A549 (cell line): ENCODE data around the gene UQCC3. TPM values are rescaled to one million over a fixed set of nuclear protein-coding genes. Genes with fewer than 3 reads are reported as not detected.

ENCODE experiments used
- ATAC-seq, 2 experiments: fragments of 200-7000 bp in 1 of 2; fragments of >200 bp in 1 of 2; cut with Nextera tagmentation in 1 of 2; cut with Tn5 transposase in 1 of 2; 3 replicates each; pipeline versions ENCODE4 v1.8.0 to v1.9.1; 2018 to 2020; ENCODE audit warnings: mild to moderate bottlenecking in 1 of 2, moderate library complexity in 1 of 2
- CTCF ChIA-PET: fragments of 300-600 bp; sonication (Branson Sonifier 250); formaldehyde crosslinking; extraction: SDS; loops from one replicate; lab custom pipeline; 2021; ENCODE audit warnings: antibody characterized with exemption, inconsistent platforms; lab: Yijun Ruan, JAX
- POLR2A ChIA-PET: fragments of 350-600 bp; formaldehyde crosslinking; extraction: SDS; loops from one replicate; lab custom pipeline; 2021; ENCODE audit warnings: antibody characterized with exemption, inconsistent platforms; lab: Yijun Ruan, JAX
- DNase-seq, 2 experiments: peaks; one replicate each; pipeline versions ENCODE4 v3.0.0 to v3.0.0-alpha.2; 2011 to 2016; ENCODE audit warnings: low read depth in 1 of 2, low spot score in 1 of 2
- FAIRE-seq: peaks from 2 replicates; lab custom pipeline; 2011; peaks lifted over from hg19 to GRCh38; lab: Jason Lieb, UNC
- H3K27ac ChIP-seq, 2 experiments: fragments of >200 bp; sonication (Bioruptor Twin); formaldehyde crosslinking; 3 replicates each; pipeline ENCODE4 v1.5.1; 2016 to 2017
- H3K4me1 ChIP-seq: fragments of >200 bp; sonication (Bioruptor Twin); formaldehyde crosslinking; 3 replicates; pipeline ENCODE4 v1.6.1; 2016
- H3K4me2 ChIP-seq: fragments of >200 bp; sonication (Bioruptor Twin); formaldehyde crosslinking; 3 replicates; pipeline ENCODE4 v1.6.1; 2016
- H3K4me3 ChIP-seq: fragments of >200 bp; sonication (Bioruptor Twin); formaldehyde crosslinking; 3 replicates; pipeline ENCODE4 v1.5.1; 2016
- H3K9me3 ChIP-seq: fragments of >200 bp; sonication (Bioruptor Twin); formaldehyde crosslinking; 3 replicates; pipeline ENCODE4 v1.6.1; 2016
- BHLHE40 ChIP-seq: IDR thresholded peaks from 2 replicates; pipeline ENCODE4 v1.6.1; 2012; ENCODE audit warnings: low read depth, low read length, inconsistent platforms
- CBX2 ChIP-seq: fragments of 200-600 bp; sonication (generic); IDR thresholded peaks from 2 replicates; pipeline ENCODE4 v1.6.1; 2016; ENCODE audit warnings: low read depth, mild to moderate bottlenecking, borderline replicate concordance
- CHD2 ChIP-seq: fragments of 150-350 bp; IDR thresholded peaks from 2 replicates; pipeline ENCODE4 v1.6.1; 2014; ENCODE audit warnings: low read length; ENCODE audit not compliant: partially characterized antibody
- CHD4 ChIP-seq: fragments of 200-600 bp; sonication (generic); IDR thresholded peaks from 2 replicates; pipeline ENCODE4 v1.6.1; 2016; ENCODE audit warnings: antibody characterized with exemption, mild to moderate bottlenecking, borderline replicate concordance
- CTCF ChIP-seq: fragments of >200 bp; sonication (Bioruptor Twin); formaldehyde crosslinking; IDR thresholded peaks from 3 replicates; pipeline ENCODE4 v1.5.1; 2016
- EP300 ChIP-seq, 2 experiments: fragments of >200 bp; sonication (Bioruptor Twin); formaldehyde crosslinking; IDR thresholded peaks; 2 replicates in 1 of 2; 3 replicates in 1 of 2; pipeline ENCODE4 v1.6.1; 2016 to 2017
- FOSB ChIP-seq: fragments of 250-450 bp; sonication (Bioruptor Pico); IDR thresholded peaks from 2 replicates; pipeline ENCODE4 v1.5.0; 2020; ENCODE audit warnings: mild to moderate bottlenecking, moderate library complexity
- FOSL2 ChIP-seq, 2 experiments: fragments of 450-650 bp in 1 of 2; fragments of >200 bp in 1 of 2; sonication (Bioruptor Twin) in 1 of 2; formaldehyde crosslinking; IDR thresholded peaks; 2 replicates each; pipeline versions ENCODE4 v1.5.0 to v1.6.1; 2016 to 2020; ENCODE audit warnings: mild to moderate bottlenecking in 1 of 2, moderate library complexity in 1 of 2
- GATA3 ChIP-seq: IDR thresholded peaks from 2 replicates; pipeline ENCODE4 v1.6.1; 2012; ENCODE audit warnings: borderline replicate concordance
- HDAC2 ChIP-seq: fragments of 200-600 bp; sonication (generic); IDR thresholded peaks from 2 replicates; pipeline ENCODE4 v1.6.1; 2016
- HES2 ChIP-seq: fragments of >200 bp; sonication (Bioruptor Twin); formaldehyde crosslinking; IDR thresholded peaks from 2 replicates; pipeline ENCODE4 v1.6.1; 2016
- HOXA7 ChIP-seq: fragments of 250-450 bp; sonication (Bioruptor Pico); IDR thresholded peaks from 2 replicates; pipeline ENCODE4 v1.5.0; 2020; ENCODE audit warnings: mild to moderate bottlenecking, moderate library complexity
- HOXB5 ChIP-seq: fragments of 250-450 bp; sonication (Bioruptor Pico); IDR thresholded peaks from 2 replicates; pipeline ENCODE4 v1.5.0; 2020; ENCODE audit warnings: mild to moderate bottlenecking, moderate library complexity
- JUNB ChIP-seq: fragments of >200 bp; sonication (Bioruptor Twin); formaldehyde crosslinking; IDR thresholded peaks from 2 replicates; pipeline ENCODE4 v1.6.1; 2016
- KDM1A ChIP-seq: fragments of 200-600 bp; sonication (generic); IDR thresholded peaks from 2 replicates; pipeline ENCODE4 v1.6.1; 2016; ENCODE audit warnings: low read depth, mild to moderate bottlenecking
- MAFK ChIP-seq: fragments of 450-650 bp; IDR thresholded peaks from 2 replicates; pipeline ENCODE4 v1.6.1; 2014; ENCODE audit not compliant: partially characterized antibody
- MAX ChIP-seq: IDR thresholded peaks from 2 replicates; pipeline ENCODE4 v1.6.1; 2012
- NFE2L2 ChIP-seq: fragments of 150-350 bp; conservative IDR thresholded peaks from 2 replicates; pipeline ENCODE4 v1.6.1; 2014; ENCODE audit warnings: low read length
- NPAS2 ChIP-seq: fragments of 250-450 bp; sonication (Bioruptor Pico); IDR thresholded peaks from 2 replicates; pipeline ENCODE4 v1.8.0; 2022; ENCODE audit warnings: mild to moderate bottlenecking, moderate library complexity, borderline replicate concordance
- PBX3 ChIP-seq: IDR thresholded peaks from 2 replicates; pipeline ENCODE4 v1.6.1; 2012
- PHF8 ChIP-seq: fragments of 200-600 bp; sonication (generic); IDR thresholded peaks from 2 replicates; pipeline ENCODE4 v1.6.1; 2016; ENCODE audit warnings: low read depth, mild to moderate bottlenecking, antibody characterized with exemption, moderate library complexity, borderline replicate concordance
- POLR2A ChIP-seq: IDR thresholded peaks from 2 replicates; pipeline ENCODE4 v1.6.1; 2012; ENCODE audit warnings: mild to moderate bottlenecking, low read length
- RCOR1 ChIP-seq: fragments of 150-350 bp; IDR thresholded peaks from 2 replicates; pipeline ENCODE4 v1.6.1; 2014; ENCODE audit warnings: antibody characterized with exemption, low read length, low read depth
- RNF2 ChIP-seq: fragments of 200-600 bp; sonication (generic); IDR thresholded peaks from 2 replicates; pipeline ENCODE4 v1.6.1; 2016; ENCODE audit warnings: low read depth, mild to moderate bottlenecking, antibody characterized with exemption, moderate library complexity, borderline replicate concordance
- SMC3 ChIP-seq: fragments of >200 bp; sonication (Bioruptor Twin); formaldehyde crosslinking; IDR thresholded peaks from 3 replicates; pipeline ENCODE4 v1.6.1; 2018; ENCODE audit warnings: inconsistent platforms
- SREBF2 ChIP-seq: fragments of 450-650 bp; IDR thresholded peaks from 2 replicates; pipeline ENCODE4 v1.6.1; 2014; ENCODE audit warnings: mild to moderate bottlenecking, moderate library complexity
- TFCP2L1 ChIP-seq: fragments of 250-450 bp; sonication (Bioruptor Pico); IDR thresholded peaks from 2 replicates; pipeline ENCODE4 v1.5.0; 2021; ENCODE audit warnings: mild to moderate bottlenecking
- ZC3H11A ChIP-seq: fragments of 450-650 bp; IDR thresholded peaks from 2 replicates; pipeline ENCODE4 v1.6.1; 2014; ENCODE audit warnings: antibody characterized with exemption, mild to moderate bottlenecking
- ZNF302 ChIP-seq: fragments of 250-450 bp; sonication (Bioruptor Pico); IDR thresholded peaks from 2 replicates; pipeline ENCODE4 v1.9.0; 2021; ENCODE audit warnings: inconsistent platforms, mild to moderate bottlenecking, moderate library complexity
- ZSCAN20 ChIP-seq: fragments of 250-450 bp; sonication (Bioruptor Pico); IDR thresholded peaks from 2 replicates; pipeline ENCODE4 v1.8.0; 2022; ENCODE audit warnings: mild to moderate bottlenecking, moderate library complexity
- WGBS: methylation state at CpG from one replicate; pipeline ENCODE4 v1.1.6; 2017; ENCODE audit errors: missing lambda C conversion rate; 5-methylcytosine and 5-hydroxymethylcytosine counted together
- polyA plus RNA-seq, 4 experiments: library from polyadenylated mRNA; depleted of rRNA in 3 of 4; stranded (reverse); fragments of >200 nt; fragmentation: RNase III in 1 of 4; extraction: RNeasy Plus Mini Kit Qiagen cat#74134 plus additional on column Dnase treatment in 1 of 4; gene quantifications; 2 replicates in 3 of 4; 3 replicates in 1 of 4; pipeline ENCODE4 v1.2.3, GENCODE V29; 2011 to 2017
- TF ChIP-seq, protein P1 (sequence below): IDR thresholded peaks from 2 replicates; pipeline ENCODE4 v1.6.1; 2012; ENCODE audit warnings: low read depth, borderline replicate concordance
- TF ChIP-seq, protein P2 (sequence below): fragments of 450-650 bp; IDR thresholded peaks from 2 replicates; pipeline ENCODE4 v1.6.1; 2014; ENCODE audit warnings: antibody characterized with exemption
- TF ChIP-seq, protein P3 (sequence below): fragments of 200-600 bp; sonication (generic); IDR thresholded peaks from 2 replicates; pipeline ENCODE4 v1.6.1; 2016; ENCODE audit warnings: antibody characterized with exemption, mild to moderate bottlenecking, moderate library complexity

UQCC3 gene
- polyA plus RNA-seq, 2 of the 4 experiments (the other 2 are of a cell fraction): 20.2 to 27.8 TPM

- peak; percentile 89 to 92 for ATAC-seq
- H3K4me3 ChIP-seq: peak within 1 kb of the TSS; percentile 79
- H3K27ac ChIP-seq: peak within 1 kb of the TSS; percentile 93 to 96
- ChIA-PET POLR2A (interaction anchor here (0.6 to 5.5 kb wide), 40 partner anchors 9 to 850 kb away, joined by 3 to 91 read pairs (median 6); partner anchors contain the start of genes B3GAT3, EEF1G, EML3 and GANAB), CTCF (interaction anchor here (0.6 to 1.6 kb wide), 12 partner anchors 7 to 272 kb away, joined by 3 to 6 read pairs (median 3); partner anchors contain the start of genes B3GAT3, LBHD1 and ROM1)
- 3% methylated on average over 43 of the region's 47 CpGs for WGBS
- H3K4me2 ChIP-seq: peak within 1 kb of the TSS; percentile 78
- no peaks in the 10 kb centered on the region for H3K9me3 ChIP-seq
- no peak for FAIRE-seq
- peak; percentile 93 to 97 for DNase-seq
- H3K4me1 ChIP-seq: peaks cover 30% of the 10 kb centered on the region
- TF ChIP-seq, protein P1, sequence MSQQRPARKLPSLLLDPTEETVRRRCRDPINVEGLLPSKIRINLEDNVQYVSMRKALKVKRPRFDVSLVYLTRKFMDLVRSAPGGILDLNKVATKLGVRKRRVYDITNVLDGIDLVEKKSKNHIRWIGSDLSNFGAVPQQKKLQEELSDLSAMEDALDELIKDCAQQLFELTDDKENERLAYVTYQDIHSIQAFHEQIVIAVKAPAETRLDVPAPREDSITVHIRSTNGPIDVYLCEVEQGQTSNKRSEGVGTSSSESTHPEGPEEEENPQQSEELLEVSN: peak; percentile 14; the same call in 1 of the 2 replicates
- peak; percentile 98 for TF ChIP-seq HOXA7 (CRISPR knock-in tag)
- TF ChIP-seq SMC3: no peak
- peak; percentile 85 for TF ChIP-seq PBX3
- TF ChIP-seq BHLHE40: no peak
- no peak for TF ChIP-seq MAFK
- no peak for TF ChIP-seq JUNB
- TF ChIP-seq FOSB (CRISPR knock-in tag): peak; percentile 97
- TF ChIP-seq, protein P2, sequence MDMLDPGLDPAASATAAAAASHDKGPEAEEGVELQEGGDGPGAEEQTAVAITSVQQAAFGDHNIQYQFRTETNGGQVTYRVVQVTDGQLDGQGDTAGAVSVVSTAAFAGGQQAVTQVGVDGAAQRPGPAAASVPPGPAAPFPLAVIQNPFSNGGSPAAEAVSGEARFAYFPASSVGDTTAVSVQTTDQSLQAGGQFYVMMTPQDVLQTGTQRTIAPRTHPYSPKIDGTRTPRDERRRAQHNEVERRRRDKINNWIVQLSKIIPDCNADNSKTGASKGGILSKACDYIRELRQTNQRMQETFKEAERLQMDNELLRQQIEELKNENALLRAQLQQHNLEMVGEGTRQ: no peak
- no peak for TF ChIP-seq FOSL2 (IDR thresholded peaks at IDR 0.05)
- TF ChIP-seq FOSL2 (CRISPR knock-in tag; IDR thresholded peaks at IDR 0.05): no peak
- no peak for TF ChIP-seq CTCF
- TF ChIP-seq HDAC2: no peak
- TF ChIP-seq MAX: peak; percentile 56; the same call in 1 of the 2 replicates
- TF ChIP-seq ZNF302 (CRISPR knock-in tag): no peak
- TF ChIP-seq ZSCAN20 (CRISPR knock-in tag): no peak
- TF ChIP-seq, protein P3, sequence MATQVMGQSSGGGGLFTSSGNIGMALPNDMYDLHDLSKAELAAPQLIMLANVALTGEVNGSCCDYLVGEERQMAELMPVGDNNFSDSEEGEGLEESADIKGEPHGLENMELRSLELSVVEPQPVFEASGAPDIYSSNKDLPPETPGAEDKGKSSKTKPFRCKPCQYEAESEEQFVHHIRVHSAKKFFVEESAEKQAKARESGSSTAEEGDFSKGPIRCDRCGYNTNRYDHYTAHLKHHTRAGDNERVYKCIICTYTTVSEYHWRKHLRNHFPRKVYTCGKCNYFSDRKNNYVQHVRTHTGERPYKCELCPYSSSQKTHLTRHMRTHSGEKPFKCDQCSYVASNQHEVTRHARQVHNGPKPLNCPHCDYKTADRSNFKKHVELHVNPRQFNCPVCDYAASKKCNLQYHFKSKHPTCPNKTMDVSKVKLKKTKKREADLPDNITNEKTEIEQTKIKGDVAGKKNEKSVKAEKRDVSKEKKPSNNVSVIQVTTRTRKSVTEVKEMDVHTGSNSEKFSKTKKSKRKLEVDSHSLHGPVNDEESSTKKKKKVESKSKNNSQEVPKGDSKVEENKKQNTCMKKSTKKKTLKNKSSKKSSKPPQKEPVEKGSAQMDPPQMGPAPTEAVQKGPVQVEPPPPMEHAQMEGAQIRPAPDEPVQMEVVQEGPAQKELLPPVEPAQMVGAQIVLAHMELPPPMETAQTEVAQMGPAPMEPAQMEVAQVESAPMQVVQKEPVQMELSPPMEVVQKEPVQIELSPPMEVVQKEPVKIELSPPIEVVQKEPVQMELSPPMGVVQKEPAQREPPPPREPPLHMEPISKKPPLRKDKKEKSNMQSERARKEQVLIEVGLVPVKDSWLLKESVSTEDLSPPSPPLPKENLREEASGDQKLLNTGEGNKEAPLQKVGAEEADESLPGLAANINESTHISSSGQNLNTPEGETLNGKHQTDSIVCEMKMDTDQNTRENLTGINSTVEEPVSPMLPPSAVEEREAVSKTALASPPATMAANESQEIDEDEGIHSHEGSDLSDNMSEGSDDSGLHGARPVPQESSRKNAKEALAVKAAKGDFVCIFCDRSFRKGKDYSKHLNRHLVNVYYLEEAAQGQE: peak; percentile 24
- TF ChIP-seq SREBF2: no peak
- no peak for TF ChIP-seq KDM1A
- TF ChIP-seq RCOR1: no peak
- TF ChIP-seq HES2: no peak
- no peak for TF ChIP-seq CBX2
- no peak for TF ChIP-seq ZC3H11A
- TF ChIP-seq TFCP2L1 (CRISPR knock-in tag): peak; percentile 97
- TF ChIP-seq CHD2: peak; percentile 46
- no peak for TF ChIP-seq NFE2L2
- no peak for TF ChIP-seq EP300 (IDR thresholded peaks at IDR 0.05)
- peak; percentile 48; the same call in 1 of the 2 replicates for TF ChIP-seq HOXB5 (CRISPR knock-in tag)
- no peak for TF ChIP-seq GATA3
- peak; percentile 97 for TF ChIP-seq POLR2A
- TF ChIP-seq RNF2: no peak
- peak; percentile 78; the same call in 1 of the 2 replicates for TF ChIP-seq PHF8
- TF ChIP-seq NPAS2: no peak
- no peak for TF ChIP-seq CHD4
These were observed 6.3 kb upstream of the UQCC3 start, which contains the start of the genes C11orf98 and CSKMT for GRCh38 chr11:62665075-62665598. C11orf98 (minus strand) TSS chr11:62665210; CDS start chr11:62665169, 41 bp downstream. CSKMT (plus strand) TSS chr11:62665312; CDS start chr11:62665880, 568 bp downstream.
